HG03558 (cell line): Measurements from ENCODE around the gene DENND4B.
"Not testable (repeated sequence)": the region's sequence is repeated elsewhere in the genome, so short reads cannot be mapped to it uniquely, and the experiment has no call there.

Source experiments
- ATAC-seq: cut with Tn5 transposase; IDR thresholded peaks from one replicate; pipeline ENCODE4 v1.9.1; 2021; ENCODE audit warnings: moderate number of reproducible peaks; ENCODE audit not compliant: unreplicated experiment; ENCODE audit errors: extremely low read depth

DENND4B gene

DNA sequence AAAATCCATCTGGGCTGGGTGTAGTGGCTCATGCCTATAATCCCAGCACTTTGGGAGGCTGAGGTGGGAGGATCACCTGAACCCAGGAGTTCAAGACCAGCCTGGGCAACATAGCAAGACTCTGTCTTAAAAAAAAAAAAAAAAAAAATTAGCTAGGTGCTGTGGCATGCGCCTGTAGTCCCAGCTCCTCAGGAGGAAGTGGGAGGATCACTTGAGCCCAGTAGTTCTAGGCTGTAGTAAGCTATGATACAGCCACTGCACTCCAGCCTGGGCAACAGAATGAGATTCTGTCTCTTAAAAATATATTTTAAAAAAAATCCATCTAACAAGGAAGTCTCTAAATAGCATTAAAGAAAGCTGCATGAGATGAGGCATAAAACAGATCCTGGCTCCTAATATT, 50.7 kb downstream of the DENND4B start:
- not testable (repeated sequence) for ATAC-seq

- not testable (repeated sequence) for ATAC-seq
Measured at GRCh38 chr1:153891042-153891441, 55.5 kb downstream of the DENND4B start.

GRCh38 chr1:153888533-153888932, 58.0 kb downstream of the DENND4B start:
- ATAC-seq: no peak

GRCh38 chr1:153886127-153886526, 60.4 kb downstream of the DENND4B start:
- ATAC-seq: no peak

GRCh38 chr1:153883223-153883622, 63.3 kb downstream of the DENND4B start:
- no peak for ATAC-seq

GRCh38 chr1:153882296-153882912, 64.1 kb downstream of the DENND4B start:
- ATAC-seq: no peak

GRCh38 chr1:153881751-153882150, 64.8 kb downstream of the DENND4B start:
- no peak for ATAC-seq

DNA sequence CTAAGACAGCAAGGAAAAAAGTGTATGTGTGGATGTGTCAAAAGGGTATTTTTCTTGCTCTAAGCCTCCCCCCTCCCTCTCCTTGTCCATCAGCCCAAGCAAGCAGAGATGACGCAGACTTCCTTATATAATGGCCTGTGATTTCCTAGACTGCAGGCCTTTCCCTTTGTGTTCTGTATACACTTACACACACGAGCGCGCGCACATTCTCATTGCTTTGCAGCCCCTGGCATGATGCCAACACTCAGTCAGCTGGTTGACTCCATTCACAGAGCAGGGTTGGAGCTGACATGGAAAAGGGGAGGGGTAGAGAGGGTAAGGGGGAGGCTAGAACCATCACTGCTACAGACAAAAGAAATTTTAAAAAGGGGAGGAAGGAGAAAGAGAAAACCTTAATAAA, 65.6 kb downstream of the DENND4B start:
- ATAC-seq: no peak

GRCh38 chr1:153880024-153880423, 66.5 kb downstream of the DENND4B start:
- no peak for ATAC-seq
